Measurements from ENCODE around the gene MAP1LC3B2.
A peak's percentile ranks its signal among the peaks of the same experiment; 100 is the strongest.

DNA sequence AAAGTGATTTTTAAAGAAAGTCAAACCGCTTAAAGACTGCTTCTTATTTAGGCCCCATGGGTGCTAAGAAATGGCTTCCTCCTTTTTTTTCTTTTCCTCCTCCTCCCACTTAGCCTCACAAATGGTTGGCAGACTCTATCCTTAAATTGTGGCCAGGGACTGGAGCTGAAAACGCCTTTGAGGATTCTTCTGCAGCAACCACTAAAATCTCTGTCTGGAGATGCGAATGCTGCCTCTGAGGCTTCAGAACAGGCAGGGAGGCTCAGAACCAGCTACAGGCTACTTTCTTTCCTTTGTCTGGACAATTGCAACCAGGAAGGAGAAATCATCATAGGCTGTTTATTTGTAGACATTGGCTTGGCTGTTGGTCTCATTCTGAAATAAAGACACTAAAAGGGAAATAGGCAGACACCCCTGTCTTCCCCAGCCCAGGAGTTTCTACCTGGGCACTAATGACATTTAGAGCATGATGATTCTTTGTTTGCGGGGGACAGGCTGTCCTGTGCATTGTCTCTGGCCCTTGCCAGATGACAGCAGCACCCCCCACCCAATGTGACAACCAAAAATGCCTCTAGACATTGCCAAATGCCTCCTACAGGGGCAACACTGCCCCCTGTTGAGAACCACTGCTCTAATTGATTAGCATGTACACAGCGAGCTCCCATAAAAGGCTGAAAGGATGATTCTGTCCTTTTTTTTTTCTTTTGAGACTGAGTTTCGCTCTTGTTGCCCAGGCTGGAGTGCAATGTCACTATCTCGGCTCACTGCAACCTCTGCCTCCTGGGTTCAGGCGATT lies 50.3 kb downstream of the MAP1LC3B2 start:
- TF ChIP-seq, protein P1, sequence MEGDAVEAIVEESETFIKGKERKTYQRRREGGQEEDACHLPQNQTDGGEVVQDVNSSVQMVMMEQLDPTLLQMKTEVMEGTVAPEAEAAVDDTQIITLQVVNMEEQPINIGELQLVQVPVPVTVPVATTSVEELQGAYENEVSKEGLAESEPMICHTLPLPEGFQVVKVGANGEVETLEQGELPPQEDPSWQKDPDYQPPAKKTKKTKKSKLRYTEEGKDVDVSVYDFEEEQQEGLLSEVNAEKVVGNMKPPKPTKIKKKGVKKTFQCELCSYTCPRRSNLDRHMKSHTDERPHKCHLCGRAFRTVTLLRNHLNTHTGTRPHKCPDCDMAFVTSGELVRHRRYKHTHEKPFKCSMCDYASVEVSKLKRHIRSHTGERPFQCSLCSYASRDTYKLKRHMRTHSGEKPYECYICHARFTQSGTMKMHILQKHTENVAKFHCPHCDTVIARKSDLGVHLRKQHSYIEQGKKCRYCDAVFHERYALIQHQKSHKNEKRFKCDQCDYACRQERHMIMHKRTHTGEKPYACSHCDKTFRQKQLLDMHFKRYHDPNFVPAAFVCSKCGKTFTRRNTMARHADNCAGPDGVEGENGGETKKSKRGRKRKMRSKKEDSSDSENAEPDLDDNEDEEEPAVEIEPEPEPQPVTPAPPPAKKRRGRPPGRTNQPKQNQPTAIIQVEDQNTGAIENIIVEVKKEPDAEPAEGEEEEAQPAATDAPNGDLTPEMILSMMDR (IDR thresholded peaks at IDR 0.05): peak in 1 of 7 experiments; percentile 14
- no peak for TF ChIP-seq POLR2A (IDR thresholded peaks at IDR 0.05)
